Left kidney (tissue), 2 donors: ENCODE results near the gene RBM3. TPM values are rescaled to one million over a fixed set of nuclear protein-coding genes. Genes with fewer than 3 reads are reported as not detected.

Experiments
- DNase-seq: peaks from one replicate; pipeline ENCODE4 v3.0.0-alpha.2; 2013
- polyA plus RNA-seq: library from polyadenylated mRNA; unstranded; fragments of 120-200 nt; gene quantifications from one replicate; pipeline ENCODE4 v1.2.1, GENCODE V29; 2013; ENCODE audit not compliant: insufficient read length

RBM3 gene
- polyA plus RNA-seq, 1 donor: 419 TPM

- peak; percentile 11 for DNase-seq
Observed at GRCh38 chrX:48573690-48574269, 504 bp upstream of the RBM3 start.

- DNase-seq: no peak
Observed at GRCh38 chrX:48575642-48576041, 1.4 kb downstream of the RBM3 start.

GRCh38 chrX:48576108-48576507 lies 1.8 kb downstream of the RBM3 start:
- no peak for DNase-seq

DNA sequence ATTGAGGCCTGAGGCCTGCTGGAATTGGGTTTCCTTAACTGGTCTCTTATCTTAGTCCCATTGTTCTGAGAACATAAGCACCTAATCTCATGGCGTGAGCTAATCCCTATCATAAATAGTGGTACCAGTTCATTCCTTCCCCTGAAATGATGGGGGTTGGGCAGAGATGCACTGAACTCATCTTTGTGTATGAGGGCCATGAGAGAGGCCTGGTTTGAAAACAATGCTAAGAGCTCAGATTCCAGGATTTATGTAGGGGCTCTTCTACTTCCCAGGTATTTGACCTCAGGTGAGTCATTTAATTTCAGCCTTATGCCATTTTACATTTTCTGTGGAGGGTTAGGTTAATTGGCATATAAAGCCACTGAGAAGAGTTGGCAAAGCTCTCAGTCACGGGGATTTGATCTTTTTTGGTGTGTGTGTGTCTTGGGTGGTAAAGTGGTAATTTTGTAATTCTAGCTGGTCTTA lies 4.4 kb downstream of the RBM3 start:
- no peak for DNase-seq

GRCh38 chrX:48579259-48579658 lies 5.0 kb downstream of the RBM3 start:
- DNase-seq: no peak

DNA sequence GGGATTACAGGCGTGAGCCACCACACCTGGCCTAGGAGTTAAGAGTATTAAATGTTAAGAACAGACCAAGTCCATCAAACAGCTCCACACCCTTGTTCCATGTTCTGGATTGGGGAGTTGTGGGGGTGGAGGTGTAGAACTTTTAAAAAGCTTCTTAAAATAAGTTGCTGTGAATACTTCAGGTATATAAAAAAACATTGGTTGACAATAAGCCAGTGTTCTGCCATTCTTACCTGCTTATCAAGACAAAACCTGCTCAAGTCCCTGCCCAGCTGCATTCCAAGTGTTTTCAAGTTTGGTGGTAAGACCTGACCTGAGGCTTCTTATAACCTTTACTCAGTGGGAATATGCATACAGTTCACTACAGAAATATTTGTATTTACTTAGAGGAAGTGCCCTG lies 6.4 kb downstream of the RBM3 start:
- DNase-seq: no peak

GRCh38 chrX:48584698-48585097 lies 10.4 kb downstream of the RBM3 start:
- DNase-seq: no peak

- no peak for DNase-seq
Observed at GRCh38 chrX:48589482-48590162, 15.3 kb downstream of the RBM3 start.

DNA sequence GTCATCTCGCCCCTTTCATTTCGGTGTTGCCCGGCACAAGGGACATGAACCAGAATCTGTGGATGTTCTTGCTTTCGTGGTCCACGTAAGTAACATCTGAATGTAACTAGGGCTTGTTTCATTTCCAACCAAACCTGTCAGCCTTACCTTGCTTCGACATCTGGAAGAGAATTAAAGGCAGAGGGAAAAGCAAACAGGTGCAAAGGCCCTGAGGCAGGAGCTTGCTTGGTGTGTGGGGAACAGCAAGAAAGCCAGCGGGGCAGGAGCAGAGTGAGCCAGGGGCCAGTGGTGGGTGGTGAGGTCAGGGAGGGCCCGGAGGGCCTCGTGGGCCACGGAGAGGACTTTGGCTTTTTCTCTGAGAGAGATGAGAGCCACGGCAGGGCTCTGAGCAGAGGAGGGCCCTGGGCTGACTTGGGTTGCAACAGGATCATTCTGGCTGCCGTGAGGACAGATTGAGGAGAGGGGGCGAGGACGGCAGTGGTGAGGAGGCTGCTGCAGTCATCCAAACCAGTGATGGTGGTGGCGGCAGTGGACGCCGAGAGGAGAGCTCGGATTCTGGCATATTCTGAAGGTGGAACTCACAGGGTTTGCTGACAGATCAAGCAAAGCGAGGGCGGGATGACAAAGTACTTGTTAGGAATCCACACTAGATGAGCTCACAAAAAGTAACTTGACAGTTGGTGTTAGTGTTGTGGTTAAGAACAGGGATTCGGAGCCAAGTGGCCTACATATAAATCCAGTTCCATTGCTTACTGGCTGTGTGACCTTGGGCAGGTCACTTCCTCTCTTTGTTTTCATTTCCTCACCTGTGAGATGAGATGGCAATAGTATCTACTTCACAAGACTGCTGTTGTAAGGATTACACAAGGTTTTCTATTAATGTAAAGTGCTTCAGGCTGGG lies 16.2 kb downstream of the RBM3 start:
- DNase-seq: no peak

DNA sequence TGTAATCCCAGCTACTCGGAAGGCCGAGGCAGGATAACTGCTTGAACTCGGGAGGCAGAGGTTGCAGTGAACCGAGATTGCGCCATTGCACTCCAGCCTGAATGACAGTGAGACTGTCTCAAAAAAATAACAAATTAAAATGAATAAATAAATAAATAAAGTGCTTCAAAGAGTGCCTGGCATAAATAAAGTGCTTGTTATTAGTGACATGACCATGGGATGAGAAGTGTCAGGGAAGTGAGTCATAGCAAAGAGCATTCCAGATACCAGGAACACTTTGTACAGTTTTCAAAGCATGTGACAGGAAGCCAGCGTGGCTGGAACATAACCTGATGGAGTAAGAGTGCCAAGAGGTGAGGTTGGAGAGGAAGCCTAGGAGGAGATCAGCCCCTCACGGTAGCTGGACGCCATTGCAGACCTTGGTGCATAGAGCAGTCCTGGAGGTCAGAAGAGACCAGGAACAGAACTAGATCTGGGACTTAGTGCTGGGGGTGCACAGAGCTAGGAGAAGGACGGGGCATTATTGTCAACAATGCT lies 17.0 kb downstream of the RBM3 start:
- no peak for DNase-seq

DNA sequence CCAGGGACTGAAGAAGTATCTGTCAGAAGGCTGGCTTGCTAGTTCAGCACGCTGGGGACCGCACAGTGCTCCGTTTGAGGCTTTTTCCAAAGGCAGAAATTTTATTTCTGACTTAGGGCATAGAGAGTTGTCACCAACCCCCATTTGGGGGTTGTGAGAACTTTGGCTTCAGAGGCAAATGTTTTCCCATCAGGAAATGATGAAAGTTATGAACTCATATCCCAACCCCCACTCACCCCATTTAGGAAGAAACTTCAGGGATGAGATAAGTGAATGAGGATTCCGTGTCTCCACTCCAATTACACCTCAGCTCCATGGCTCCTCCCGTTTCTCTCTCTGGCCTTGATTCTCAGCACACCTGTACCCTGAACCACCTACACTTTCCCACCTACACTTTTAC lies 18.7 kb downstream of the RBM3 start:
- no peak for DNase-seq

DNA sequence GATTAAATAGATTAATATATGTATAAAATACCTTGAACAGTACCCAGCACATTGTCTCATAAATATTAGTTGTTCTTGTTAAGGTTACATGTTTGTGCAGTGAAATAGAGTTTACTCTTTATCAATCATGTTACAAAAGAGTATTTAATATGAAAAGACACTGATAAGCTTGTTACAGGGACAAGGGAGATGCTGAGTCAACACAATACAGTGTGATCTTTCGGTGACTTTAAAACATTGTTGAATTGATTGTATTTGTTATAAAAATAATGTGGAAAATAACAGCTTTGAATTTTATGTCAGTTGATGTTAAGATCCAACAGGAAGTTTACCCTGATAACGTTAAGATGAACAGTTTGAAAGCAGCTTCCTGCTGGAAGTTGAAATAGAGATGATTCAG lies 21.6 kb downstream of the RBM3 start:
- DNase-seq: no peak

DNA sequence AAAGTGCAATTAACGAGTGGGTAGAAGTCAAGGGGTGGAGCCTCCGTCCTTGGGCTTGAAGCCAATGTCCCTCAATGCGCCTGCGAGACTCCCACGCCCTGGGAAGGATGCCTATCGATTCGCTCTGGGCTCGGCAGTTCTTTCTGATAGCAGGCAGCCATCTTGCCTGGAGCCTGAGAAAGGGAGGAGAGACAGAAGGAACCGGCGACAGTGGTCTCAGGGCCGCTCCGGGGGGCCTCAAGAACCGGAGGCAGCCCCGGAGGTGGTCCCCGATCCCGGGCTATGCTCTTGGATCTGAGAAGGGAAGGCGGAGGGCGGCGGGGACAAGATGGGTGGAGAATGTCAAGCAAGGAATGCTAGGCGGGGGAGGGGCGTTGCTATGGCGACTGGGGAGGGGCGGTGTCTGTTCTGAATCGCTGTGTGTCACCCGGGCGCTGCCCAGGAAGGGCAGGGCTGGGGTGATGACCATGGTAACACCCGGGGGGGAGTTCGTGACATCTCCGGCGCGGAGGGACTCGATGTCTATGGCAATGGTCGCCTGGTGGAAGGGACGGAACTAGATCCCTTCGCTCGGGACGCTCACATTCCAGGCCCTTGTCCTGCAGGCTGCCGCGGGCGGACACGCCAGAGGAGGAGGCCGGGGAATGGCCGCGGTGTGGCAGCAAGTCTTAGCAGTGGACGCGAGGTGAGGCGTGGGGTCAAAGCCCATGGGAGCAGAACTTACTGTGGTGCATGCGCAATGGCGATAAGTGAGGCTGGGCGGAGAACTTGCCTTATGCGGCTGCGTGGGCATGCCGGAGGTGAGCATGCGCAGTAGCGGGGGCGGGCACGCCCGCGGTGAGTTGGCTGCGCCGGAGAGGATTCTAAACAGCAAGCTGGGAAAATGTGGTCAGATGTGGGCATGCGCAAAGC lies 23.3 kb downstream of the RBM3 start, which contains the start of gene WDR13:
WDR13 (plus strand) TSS at position 140 of the 912 bp plus-strand sequence; CDS start at position 645, 505 bp downstream.
- peak; percentile 88 for DNase-seq

DNA sequence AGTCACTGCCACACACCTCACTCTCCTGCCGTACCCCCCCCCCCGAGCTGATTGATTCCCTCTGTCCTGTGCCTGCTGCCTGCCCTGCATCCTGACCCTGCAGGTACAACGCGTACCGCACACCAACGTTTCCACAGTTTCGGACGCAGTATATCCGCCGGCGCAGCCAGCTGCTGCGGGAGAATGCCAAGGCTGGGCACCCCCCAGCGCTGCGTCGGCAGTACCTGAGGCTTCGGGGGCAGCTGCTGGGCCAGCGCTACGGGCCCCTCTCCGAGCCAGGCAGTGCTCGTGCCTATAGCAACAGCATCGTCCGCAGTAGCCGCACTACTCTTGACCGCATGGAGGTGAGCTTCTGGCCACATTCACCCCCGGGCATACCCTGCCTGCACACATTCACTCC lies 24.3 kb downstream of the RBM3 start:
- no peak for DNase-seq

GRCh38 chrX:48599341-48599740 lies 25.1 kb downstream of the RBM3 start:
- DNase-seq: no peak

- no peak for DNase-seq
Observed at GRCh38 chrX:48600226-48600625, 25.9 kb downstream of the RBM3 start.

- DNase-seq: no peak
Observed at GRCh38 chrX:48601741-48602394, 27.6 kb downstream of the RBM3 start.

GRCh38 chrX:48604701-48605100 lies 30.4 kb downstream of the RBM3 start:
- no peak for DNase-seq

DNA sequence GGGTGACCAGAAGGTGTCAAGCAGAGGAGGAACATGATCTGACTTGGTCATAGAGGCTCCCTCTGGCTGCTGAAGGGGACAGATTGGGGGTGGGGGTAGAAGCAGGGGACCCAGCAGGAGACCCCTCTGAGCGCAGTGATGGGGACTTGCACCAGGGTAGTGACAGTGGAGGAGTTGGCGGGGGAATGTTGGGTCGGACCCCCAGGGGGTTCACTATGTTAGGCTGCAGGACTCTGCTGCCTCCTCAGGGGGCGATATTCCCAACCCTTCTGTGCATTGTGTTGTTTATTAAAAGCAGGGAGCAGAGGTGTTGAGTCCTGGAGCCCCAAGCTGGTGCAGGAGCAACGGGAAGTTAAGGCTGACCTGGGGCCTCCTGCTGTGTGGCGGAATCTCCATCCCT lies 31.8 kb downstream of the RBM3 start:
- no peak for DNase-seq

- DNase-seq: no peak
Observed at GRCh38 chrX:48611703-48612102, 37.4 kb downstream of the RBM3 start.
